ENCODE data around the gene CLP1. TPM values are rescaled to one million over a fixed set of nuclear protein-coding genes. Genes with fewer than 3 reads are reported as not detected.

The CLP1 gene
- total and polyA plus RNA-seq, 10 donors, result 8.3 to 21.6 (median 13.6) TPM

DNA sequence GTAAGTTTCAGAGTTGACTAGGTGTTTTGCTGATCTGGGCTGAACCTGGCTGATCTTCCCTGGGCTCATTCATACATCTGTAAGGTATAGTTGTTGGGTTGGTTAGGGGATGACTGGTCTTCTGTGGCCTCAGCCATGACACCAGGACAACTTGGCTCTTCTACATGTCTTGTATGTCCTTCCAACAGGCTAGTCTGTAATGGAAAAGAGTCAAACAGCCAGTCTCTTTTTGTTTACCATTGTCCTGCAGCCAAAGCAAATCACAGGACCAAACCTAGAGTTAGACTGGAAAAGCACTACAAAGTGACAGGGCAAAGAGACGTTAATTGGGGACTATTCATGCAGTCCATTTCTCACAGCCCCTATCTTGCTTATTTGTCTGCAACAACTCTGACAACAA lies 42.3 kb upstream of the CLP1 start:
- H3K36me3 ChIP-seq, result peaks cover 0 to 68% (median 16%) of the 10 kb centered on the region in 6 donors
- WGBS, 5 donors, result 60 to 94% (median 87%) methylated on average over 1 of the region's 1 CpG
- H3K4me3 ChIP-seq, result no peak overlapping the region
- TF ChIP-seq, protein P1, sequence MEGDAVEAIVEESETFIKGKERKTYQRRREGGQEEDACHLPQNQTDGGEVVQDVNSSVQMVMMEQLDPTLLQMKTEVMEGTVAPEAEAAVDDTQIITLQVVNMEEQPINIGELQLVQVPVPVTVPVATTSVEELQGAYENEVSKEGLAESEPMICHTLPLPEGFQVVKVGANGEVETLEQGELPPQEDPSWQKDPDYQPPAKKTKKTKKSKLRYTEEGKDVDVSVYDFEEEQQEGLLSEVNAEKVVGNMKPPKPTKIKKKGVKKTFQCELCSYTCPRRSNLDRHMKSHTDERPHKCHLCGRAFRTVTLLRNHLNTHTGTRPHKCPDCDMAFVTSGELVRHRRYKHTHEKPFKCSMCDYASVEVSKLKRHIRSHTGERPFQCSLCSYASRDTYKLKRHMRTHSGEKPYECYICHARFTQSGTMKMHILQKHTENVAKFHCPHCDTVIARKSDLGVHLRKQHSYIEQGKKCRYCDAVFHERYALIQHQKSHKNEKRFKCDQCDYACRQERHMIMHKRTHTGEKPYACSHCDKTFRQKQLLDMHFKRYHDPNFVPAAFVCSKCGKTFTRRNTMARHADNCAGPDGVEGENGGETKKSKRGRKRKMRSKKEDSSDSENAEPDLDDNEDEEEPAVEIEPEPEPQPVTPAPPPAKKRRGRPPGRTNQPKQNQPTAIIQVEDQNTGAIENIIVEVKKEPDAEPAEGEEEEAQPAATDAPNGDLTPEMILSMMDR (IDR thresholded peaks at IDR 0.05 in 8 of 11, conservative IDR thresholded peaks at IDR 0.05 in 3 of 11), result no peak
- no peak for TF ChIP-seq POLR2A (IDR thresholded peaks at IDR 0.05)
- TF ChIP-seq POLR2AphosphoS5 (IDR thresholded peaks at IDR 0.05), result no peak
- no peak overlapping the region for H3K27ac ChIP-seq
- no peak for DNase-seq
- intact Hi-C loops (cut with DNase I; ENCODE audit: low total_unique reads), result no loop called here
- peaks cover 0 to 18% (median 13%) of the 10 kb centered on the region in 8 donors for H3K9me3 ChIP-seq
- H3K27me3 ChIP-seq (replicated peaks in 1 of 7), result no peaks in the 10 kb centered on the region
- H3K4me1 ChIP-seq, result no peaks in the 10 kb centered on the region

DNA sequence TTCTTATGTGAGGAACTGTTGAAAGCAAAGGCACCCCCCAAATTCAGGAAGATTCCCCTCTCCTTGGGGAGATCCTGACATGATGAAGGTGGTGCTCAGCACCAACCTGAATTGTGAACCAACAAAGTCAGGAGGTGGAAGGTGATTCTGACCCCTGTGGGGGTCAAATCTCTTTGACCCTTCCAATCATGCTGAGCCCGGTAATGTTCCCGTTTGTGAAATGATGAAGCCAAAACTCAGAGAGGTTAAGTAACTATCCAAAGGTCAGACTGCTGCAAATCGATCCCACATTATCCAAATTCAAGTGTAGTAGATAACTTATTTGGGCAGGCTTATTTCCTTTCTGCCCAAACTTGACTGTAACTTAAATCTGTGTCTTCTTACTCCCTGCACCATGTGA lies 41.0 kb upstream of the CLP1 start:
- intact Hi-C loops (cut with DNase I; ENCODE audit: low total_unique reads), result no loop called here
- no peak for TF ChIP-seq POLR2A (IDR thresholded peaks at IDR 0.05)
- TF ChIP-seq, protein P1 (IDR thresholded peaks at IDR 0.05 in 8 of 11, conservative IDR thresholded peaks at IDR 0.05 in 3 of 11), result no peak
- no peak for TF ChIP-seq POLR2AphosphoS5 (IDR thresholded peaks at IDR 0.05)
- H3K4me3 ChIP-seq, result no peak overlapping the region
- no peak overlapping the region for H3K27ac ChIP-seq
- peaks cover 0 to 57% (median 16%) of the 10 kb centered on the region in 6 donors for H3K36me3 ChIP-seq
- H3K27me3 ChIP-seq (replicated peaks in 1 of 7), result no peaks in the 10 kb centered on the region
- WGBS, 5 donors, result 56 to 88% (median 79%) methylated on average over 3 of the region's 3 CpGs
- peaks cover 0 to 25% (median 17%) of the 10 kb centered on the region in 8 donors for H3K9me3 ChIP-seq
- no peaks in the 10 kb centered on the region for H3K4me1 ChIP-seq
- no peak for DNase-seq

GRCh38 chr11:57618438-57618837 lies 39.1 kb upstream of the CLP1 start:
- H3K4me1 ChIP-seq, result no peaks in the 10 kb centered on the region
- WGBS, 5 donors, result 84 to 92% (median 90%) methylated on average over 2 of the region's 2 CpGs
- intact Hi-C loops (cut with DNase I; ENCODE audit: low total_unique reads), result no loop called here
- no peak for TF ChIP-seq POLR2AphosphoS5 (IDR thresholded peaks at IDR 0.05)
- TF ChIP-seq, protein P1 (IDR thresholded peaks at IDR 0.05 in 8 of 11, conservative IDR thresholded peaks at IDR 0.05 in 3 of 11), result no peak
- TF ChIP-seq POLR2A (IDR thresholded peaks at IDR 0.05), result no peak
- H3K27ac ChIP-seq, result no peak overlapping the region
- no peaks in the 10 kb centered on the region for H3K27me3 ChIP-seq (replicated peaks in 1 of 7)
- peaks cover 0 to 38% (median 11%) of the 10 kb centered on the region in 6 donors for H3K36me3 ChIP-seq
- no peak overlapping the region for H3K4me3 ChIP-seq
- peaks cover 0 to 25% (median 17%) of the 10 kb centered on the region in 8 donors for H3K9me3 ChIP-seq
- no peak for DNase-seq

GRCh38 chr11:57619331-57619730 lies 38.2 kb upstream of the CLP1 start:
- Histone ChIP-seq H3K9me3 (peaks cover 0 to 25% (median 17%) of the 10 kb centered on the region in 8 donors), H3K27ac (no peak overlapping the region), H3K36me3 (peaks cover 0 to 29% (median 3%) of the 10 kb centered on the region in 6 donors), H3K4me1 (no peaks in the 10 kb centered on the region), H3K27me3 (replicated peaks in 1 of 7) (no peaks in the 10 kb centered on the region), H3K4me3 (no peak overlapping the region)
- TF ChIP-seq, protein P1 (IDR thresholded peaks at IDR 0.05 in 8 of 11, conservative IDR thresholded peaks at IDR 0.05 in 3 of 11), result no peak
- TF ChIP-seq POLR2A (IDR thresholded peaks at IDR 0.05), result no peak
- TF ChIP-seq POLR2AphosphoS5 (IDR thresholded peaks at IDR 0.05), result no peak
- DNase-seq, result peak; percentile 11
- 83 to 96% (median 90%) methylated on average over 2 of the region's 2 CpGs for WGBS, 5 donors
- intact Hi-C loops (cut with DNase I; ENCODE audit: low total_unique reads), result no loop called here

Measured in spleen (tissue), 11 donors.